ENCODE measurements around the gene RPL31.

Gene RPL31

DNA sequence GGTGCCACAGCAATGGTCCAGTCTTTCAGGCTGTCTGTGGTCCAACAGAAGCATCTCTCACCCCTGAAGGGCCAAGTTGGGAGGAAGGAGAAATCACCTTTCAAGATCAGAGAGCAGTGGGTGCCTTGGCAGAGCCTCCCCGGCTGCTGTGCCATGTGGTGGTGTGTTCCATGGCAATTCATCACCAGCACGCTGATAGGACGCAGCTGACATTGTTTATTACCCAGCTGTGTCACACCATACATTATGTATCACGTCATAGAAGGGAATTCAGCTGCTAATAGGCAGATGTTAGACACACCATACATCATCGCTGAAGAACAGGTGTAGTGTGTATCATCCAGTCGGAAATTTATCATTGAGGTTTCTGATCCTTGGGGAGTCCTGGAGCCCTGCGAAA lies 29.6 kb upstream of the RPL31 start:
- no peak overlapping the region for H3K4me3 ChIP-seq (ENCODE audit: low read depth, low read length)
- no peaks in the 10 kb centered on the region for H3K79me2 ChIP-seq
- no peaks in the 10 kb centered on the region for H3K9me3 ChIP-seq (ENCODE audit: control insufficient read depth, low read length)
- no peak overlapping the region for H3K27ac ChIP-seq
- TF ChIP-seq, protein P1, sequence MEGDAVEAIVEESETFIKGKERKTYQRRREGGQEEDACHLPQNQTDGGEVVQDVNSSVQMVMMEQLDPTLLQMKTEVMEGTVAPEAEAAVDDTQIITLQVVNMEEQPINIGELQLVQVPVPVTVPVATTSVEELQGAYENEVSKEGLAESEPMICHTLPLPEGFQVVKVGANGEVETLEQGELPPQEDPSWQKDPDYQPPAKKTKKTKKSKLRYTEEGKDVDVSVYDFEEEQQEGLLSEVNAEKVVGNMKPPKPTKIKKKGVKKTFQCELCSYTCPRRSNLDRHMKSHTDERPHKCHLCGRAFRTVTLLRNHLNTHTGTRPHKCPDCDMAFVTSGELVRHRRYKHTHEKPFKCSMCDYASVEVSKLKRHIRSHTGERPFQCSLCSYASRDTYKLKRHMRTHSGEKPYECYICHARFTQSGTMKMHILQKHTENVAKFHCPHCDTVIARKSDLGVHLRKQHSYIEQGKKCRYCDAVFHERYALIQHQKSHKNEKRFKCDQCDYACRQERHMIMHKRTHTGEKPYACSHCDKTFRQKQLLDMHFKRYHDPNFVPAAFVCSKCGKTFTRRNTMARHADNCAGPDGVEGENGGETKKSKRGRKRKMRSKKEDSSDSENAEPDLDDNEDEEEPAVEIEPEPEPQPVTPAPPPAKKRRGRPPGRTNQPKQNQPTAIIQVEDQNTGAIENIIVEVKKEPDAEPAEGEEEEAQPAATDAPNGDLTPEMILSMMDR (IDR thresholded peaks at IDR 0.05) = no peak
- H3K36me3 ChIP-seq (ENCODE audit: control insufficient read depth, insufficient read depth, low read length) = no peaks in the 10 kb centered on the region
- H3K9ac ChIP-seq = no peak overlapping the region
- no peak overlapping the region for H3K4me2 ChIP-seq (ENCODE audit: low read length)
- H3K4me1 ChIP-seq = no peaks in the 10 kb centered on the region
- H3K27me3 ChIP-seq (ENCODE audit: control insufficient read depth, insufficient read depth, low read length) = no peaks in the 10 kb centered on the region
- H2AFZ ChIP-seq = no peak overlapping the region

DNA sequence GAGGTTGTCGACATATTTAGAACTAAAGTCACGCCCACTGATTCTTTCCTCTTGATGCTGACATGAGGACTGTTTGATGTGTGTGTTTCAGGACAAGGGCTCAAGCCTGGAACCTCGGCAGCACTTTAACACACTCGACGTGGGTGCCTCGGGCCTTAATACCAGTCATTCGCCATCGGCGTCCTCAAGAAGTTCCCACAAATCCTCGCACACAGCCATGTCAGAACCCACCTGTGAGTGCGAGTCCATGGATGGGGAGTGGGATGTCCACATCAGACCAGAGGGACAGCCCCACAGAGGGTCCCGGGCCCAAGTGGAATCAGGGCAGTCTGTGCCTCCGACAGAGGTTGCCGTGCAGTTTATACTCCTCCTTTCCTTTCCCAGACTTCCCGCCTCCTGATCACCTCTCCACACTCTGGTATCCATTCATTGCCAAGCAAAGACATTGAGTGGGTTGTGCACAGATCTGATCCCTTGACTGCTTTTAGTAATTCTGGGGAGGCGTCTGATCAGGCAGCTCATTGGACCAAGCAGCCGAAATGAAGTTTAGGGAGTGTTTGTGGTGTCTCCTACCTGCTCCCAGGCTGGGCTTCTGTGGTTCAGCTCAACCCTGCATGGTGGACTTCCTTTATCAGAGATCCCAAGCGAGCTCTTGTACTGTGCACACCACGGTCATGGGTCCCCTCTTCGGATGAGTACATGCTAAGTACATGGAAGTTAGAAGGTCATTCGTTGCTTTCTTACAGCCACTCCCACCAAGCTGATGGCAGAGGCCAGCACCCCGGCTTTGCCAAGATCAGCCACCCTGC lies 27.2 kb upstream of the RPL31 start:
- Histone ChIP-seq H3K9ac (no peak overlapping the region), H3K4me3 (ENCODE audit: low read depth, low read length) (no peak overlapping the region), H3K36me3 (ENCODE audit: control insufficient read depth, insufficient read depth, low read length) (no peaks in the 10 kb centered on the region), H3K79me2 (no peaks in the 10 kb centered on the region), H3K9me3 (ENCODE audit: control insufficient read depth, low read length) (no peaks in the 10 kb centered on the region), H2AFZ (no peak overlapping the region), H3K4me1 (no peaks in the 10 kb centered on the region), H3K27ac (no peak overlapping the region), H3K4me2 (ENCODE audit: low read length) (no peak overlapping the region), H3K27me3 (ENCODE audit: control insufficient read depth, insufficient read depth, low read length) (no peaks in the 10 kb centered on the region)
- TF ChIP-seq, protein P1 (IDR thresholded peaks at IDR 0.05) = no peak

DNA sequence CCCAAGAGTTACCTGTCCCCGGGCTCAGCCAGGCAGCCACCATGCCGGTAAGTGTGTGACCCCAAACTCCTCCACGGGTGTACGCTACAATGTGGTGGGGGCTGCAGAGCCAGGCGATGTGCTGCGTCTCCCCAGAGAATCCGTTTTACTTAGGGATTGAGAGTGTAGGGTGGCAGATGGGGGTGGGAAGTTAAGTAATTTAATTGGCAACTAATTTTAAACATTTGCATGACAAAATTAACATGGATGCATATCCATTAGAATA lies 26.6 kb upstream of the RPL31 start:
- H3K36me3 ChIP-seq (ENCODE audit: control insufficient read depth, insufficient read depth, low read length) = no peaks in the 10 kb centered on the region
- TF ChIP-seq, protein P1 (IDR thresholded peaks at IDR 0.05) = no peak

DNA sequence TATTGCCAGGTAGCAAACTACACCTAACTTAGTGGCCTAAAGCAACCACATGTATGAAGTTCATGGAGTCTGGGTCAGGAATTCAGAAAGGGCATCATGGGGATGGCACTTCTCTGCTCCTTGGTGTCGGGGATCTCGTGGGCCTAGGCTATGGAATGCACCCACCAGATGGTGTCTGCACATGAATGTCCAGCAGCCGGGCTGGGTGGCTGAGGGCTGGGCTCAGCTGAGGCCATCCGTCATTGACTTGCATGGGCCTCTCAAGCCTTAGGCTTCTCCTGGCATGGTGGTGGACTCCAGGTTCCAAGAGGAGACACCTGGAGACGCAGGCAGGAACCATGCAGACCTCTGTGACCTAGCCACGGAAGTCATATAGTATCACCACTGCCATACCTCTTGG lies 26.0 kb upstream of the RPL31 start:
- Histone ChIP-seq H3K36me3 (ENCODE audit: control insufficient read depth, insufficient read depth, low read length) (no peaks in the 10 kb centered on the region), H3K4me2 (ENCODE audit: low read length) (no peak overlapping the region), H3K79me2 (no peaks in the 10 kb centered on the region), H3K4me1 (no peaks in the 10 kb centered on the region), H3K9ac (no peak overlapping the region), H3K4me3 (ENCODE audit: low read depth, low read length) (no peak overlapping the region), H2AFZ (no peak overlapping the region), H3K27me3 (ENCODE audit: control insufficient read depth, insufficient read depth, low read length) (no peaks in the 10 kb centered on the region), H3K9me3 (ENCODE audit: control insufficient read depth, low read length) (no peaks in the 10 kb centered on the region), H3K27ac (no peak overlapping the region)
- TF ChIP-seq, protein P1 (IDR thresholded peaks at IDR 0.05) = no peak

More for the DNA sequence above, 26.6 kb upstream of the RPL31 start:
- Histone ChIP-seq H3K4me2 (ENCODE audit: low read length) (no peak overlapping the region), H3K4me1 (no peaks in the 10 kb centered on the region), H2AFZ (no peak overlapping the region), H3K4me3 (ENCODE audit: low read depth, low read length) (no peak overlapping the region), H3K9ac (no peak overlapping the region), H3K9me3 (ENCODE audit: control insufficient read depth, low read length) (no peaks in the 10 kb centered on the region), H3K27me3 (ENCODE audit: control insufficient read depth, insufficient read depth, low read length) (no peaks in the 10 kb centered on the region), H3K79me2 (no peaks in the 10 kb centered on the region), H3K27ac (no peak overlapping the region)
